CD4-positive, alpha-beta memory T cell (primary cell): ENCODE data around the gene ZNF407. TPM values are rescaled to one million over a fixed set of nuclear protein-coding genes. Genes with fewer than 3 reads are reported as not detected.
A peak's percentile ranks its signal among the peaks of the same experiment; 100 is the strongest.

Source experiments
- CTCF ChIA-PET: fragments of 350-600 bp; sonication (Branson Sonifier 250); formaldehyde crosslinking; loops from one replicate; lab custom pipeline; 2021; ENCODE audit warnings: inconsistent platforms; ENCODE audit not compliant: partially characterized antibody; lab: Charles Lee
- POLR2A ChIA-PET: fragments of 350-600 bp; sonication (Branson Sonifier 250); formaldehyde crosslinking; loops from one replicate; lab custom pipeline; 2021; ENCODE audit not compliant: partially characterized antibody; lab: Charles Lee
- DNase-seq, 5 donors: peaks; one replicate each; pipeline versions ENCODE4 v3.0.0 to v3.0.0-alpha.2; 2020 to 2022; ENCODE audit warnings: mixed read lengths in 1 of 5
- H3K27ac ChIP-seq: one replicate; pipeline ENCODE4 v1.7.0; 2013; ENCODE audit warnings: low read depth, low read length
- H3K27me3 ChIP-seq: 2 replicates; pipeline ENCODE4 v1.7.0; 2013; ENCODE audit warnings: mild to moderate bottlenecking, low read length, moderate library complexity; ENCODE audit not compliant: insufficient read depth
- H3K36me3 ChIP-seq: 2 replicates; pipeline ENCODE4 v1.7.0; 2013; ENCODE audit warnings: mild to moderate bottlenecking, low read length, moderate library complexity; ENCODE audit not compliant: insufficient read depth
- H3K4me1 ChIP-seq: 2 replicates; pipeline ENCODE4 v1.7.0; 2013; ENCODE audit warnings: mild to moderate bottlenecking, low read length, moderate library complexity; ENCODE audit not compliant: insufficient read depth
- H3K4me3 ChIP-seq, 2 donors: one replicate each; pipeline ENCODE4 v1.7.0; 2013; ENCODE audit warnings: low read length in 2 of 2, mild to moderate bottlenecking in 1 of 2
- H3K9me3 ChIP-seq, 2 donors: one replicate each; pipeline ENCODE4 v1.7.0; 2013; ENCODE audit warnings: low read length in 2 of 2, control low read depth in 1 of 2; ENCODE audit not compliant: control insufficient read depth in 1 of 2
- H3K27ac Mint-ChIP-seq, 7 donors: one replicate each; pipeline ENCODE4 v1.8.0; 2020 to 2021; ENCODE audit warnings: mixed read lengths in 7 of 7, mild to moderate bottlenecking in 6 of 7, inconsistent platforms in 3 of 7, moderate library complexity in 3 of 7
- H3K27me3 Mint-ChIP-seq, 2 donors: one replicate each; pipeline ENCODE4 v1.8.0; 2020 to 2021; ENCODE audit warnings: mixed read lengths in 2 of 2
- H3K36me3 Mint-ChIP-seq, 2 donors: one replicate each; pipeline ENCODE4 v1.8.0; 2020 to 2021; ENCODE audit warnings: mixed read lengths in 2 of 2, inconsistent platforms in 1 of 2, mild to moderate bottlenecking in 1 of 2
- H3K4me1 Mint-ChIP-seq, 4 donors: one replicate each; pipeline ENCODE4 v1.8.0; 2020 to 2021; ENCODE audit warnings: mixed read lengths in 4 of 4, mild to moderate bottlenecking in 1 of 4
- H3K4me3 Mint-ChIP-seq, 8 donors: one replicate each; pipeline ENCODE4 v1.8.0; 2020 to 2021; ENCODE audit warnings: mixed read lengths in 8 of 8, mild to moderate bottlenecking in 7 of 8, moderate library complexity in 6 of 8, inconsistent platforms in 3 of 8
- H3K9me3 Mint-ChIP-seq, 8 donors: one replicate each; pipeline ENCODE4 v1.8.0; 2020 to 2021; ENCODE audit warnings: mixed read lengths in 8 of 8, mild to moderate bottlenecking in 5 of 8, inconsistent platforms in 3 of 8, moderate library complexity in 1 of 8
- intact Hi-C: fragments of 100-400 bp; cut with micrococcal nuclease; formaldehyde crosslinking; loops from one replicate; pipeline ENCODE4 v1.15.1; 2023
- polyA plus RNA-seq, 2 donors: library from polyadenylated mRNA; unstranded; fragments of 300-500 nt; fragmentation: Illumina TruSeq; gene quantifications; one replicate each; pipeline ENCODE4 v1.2.3, GENCODE V29; 2021
- total RNA-seq, 2 experiments: library from RNA; stranded (reverse); gene quantifications; one replicate each; pipeline ENCODE4 v1.2.3, GENCODE V29; 2021

Gene ZNF407
- total and polyA plus RNA-seq, 4 experiments from 2014 or later = 1.8 to 26.9 (median 15.3) TPM

- Mint-ChIP-seq H3K27ac (no peak overlapping the region), H3K4me3 (no peak overlapping the region), H3K27me3 (no peaks in the 10 kb centered on the region), H3K4me1 (peaks cover 1 to 9% (median 3%) of the 10 kb centered on the region in 4 donors), H3K9me3 (no peaks in the 10 kb centered on the region), H3K36me3 (peaks cover 20 to 28% of the 10 kb centered on the region in 2 donors)
- Histone ChIP-seq H3K27me3 (no peaks in the 10 kb centered on the region), H3K4me3 (no peak overlapping the region), H3K4me1 (no peaks in the 10 kb centered on the region), H3K36me3 (no peaks in the 10 kb centered on the region), H3K27ac (no peak overlapping the region), H3K9me3 (no peaks in the 10 kb centered on the region)
- no peak for DNase-seq
- intact Hi-C loops = no loop called here
- ChIA-PET POLR2A (no interaction called here), CTCF (no interaction called here)
Observed at GRCh38 chr18:74977041-74977440, 379.4 kb downstream of the ZNF407 start.

GRCh38 chr18:74980669-74981068, 383.0 kb downstream of the ZNF407 start:
- Histone ChIP-seq H3K9me3 (no peaks in the 10 kb centered on the region), H3K4me3 (no peak overlapping the region), H3K36me3 (no peaks in the 10 kb centered on the region), H3K4me1 (no peaks in the 10 kb centered on the region), H3K27me3 (no peaks in the 10 kb centered on the region), H3K27ac (no peak overlapping the region)
- no peaks in the 10 kb centered on the region for H3K9me3 Mint-ChIP-seq
- peaks cover 0 to 3% (median under 1%) of the 10 kb centered on the region in 4 donors for H3K4me1 Mint-ChIP-seq
- H3K27ac Mint-ChIP-seq = no peak overlapping the region
- no peak overlapping the region for H3K4me3 Mint-ChIP-seq
- ChIA-PET CTCF (no interaction called here), POLR2A (no interaction called here)
- H3K27me3 Mint-ChIP-seq = no peaks in the 10 kb centered on the region
- intact Hi-C loops = no loop called here
- DNase-seq = no peak
- H3K36me3 Mint-ChIP-seq = peaks cover 20 to 29% of the 10 kb centered on the region in 2 donors

GRCh38 chr18:74981476-74981875, 383.8 kb downstream of the ZNF407 start:
- peaks cover 20 to 29% of the 10 kb centered on the region in 2 donors for H3K36me3 Mint-ChIP-seq
- no peak overlapping the region for H3K27ac ChIP-seq
- no peaks in the 10 kb centered on the region for H3K27me3 ChIP-seq
- no peak overlapping the region for H3K4me3 Mint-ChIP-seq
- no peaks in the 10 kb centered on the region for H3K9me3 Mint-ChIP-seq
- peak overlapping the region in 1 of 7 donors; percentile 26 for H3K27ac Mint-ChIP-seq
- no peaks in the 10 kb centered on the region for H3K9me3 ChIP-seq
- H3K27me3 Mint-ChIP-seq = no peaks in the 10 kb centered on the region
- intact Hi-C loops = no loop called here
- CTCF ChIA-PET = no interaction called here
- no peaks in the 10 kb centered on the region for H3K4me1 ChIP-seq
- POLR2A ChIA-PET = no interaction called here
- no peak overlapping the region for H3K4me3 ChIP-seq
- H3K36me3 ChIP-seq = no peaks in the 10 kb centered on the region
- peaks cover 0 to 3% (median under 1%) of the 10 kb centered on the region in 4 donors for H3K4me1 Mint-ChIP-seq
- no peak for DNase-seq

- Mint-ChIP-seq H3K27me3 (no peaks in the 10 kb centered on the region), H3K4me3 (no peak overlapping the region), H3K36me3 (peaks cover 19 to 21% of the 10 kb centered on the region in 2 donors), H3K9me3 (peaks cover 0 to 2% (median 0%) of the 10 kb centered on the region in 8 donors), H3K27ac (no peak overlapping the region), H3K4me1 (peaks cover 0 to 3% (median 2%) of the 10 kb centered on the region in 4 donors)
- Histone ChIP-seq H3K27me3 (no peaks in the 10 kb centered on the region), H3K4me3 (no peak overlapping the region), H3K4me1 (no peaks in the 10 kb centered on the region), H3K27ac (no peak overlapping the region), H3K9me3 (no peaks in the 10 kb centered on the region), H3K36me3 (no peaks in the 10 kb centered on the region)
- ChIA-PET POLR2A (no interaction called here), CTCF (no interaction called here)
- intact Hi-C loops = no loop called here
- no peak for DNase-seq
Observed at GRCh38 chr18:74982946-74983635, 385.4 kb downstream of the ZNF407 start.

- Histone ChIP-seq H3K9me3 (no peaks in the 10 kb centered on the region), H3K27me3 (no peaks in the 10 kb centered on the region), H3K4me1 (peaks cover 25% of the 10 kb centered on the region), H3K4me3 (no peak overlapping the region), H3K36me3 (no peaks in the 10 kb centered on the region), H3K27ac (no peak overlapping the region)
- H3K27me3 Mint-ChIP-seq = no peaks in the 10 kb centered on the region
- POLR2A ChIA-PET = interaction anchor here (0.7 kb wide), 1 partner anchor 82 kb away, joined by 3 read pairs; no protein-coding TSS in a partner anchor
- DNase-seq = no peak
- H3K36me3 Mint-ChIP-seq = no peaks in the 10 kb centered on the region
- peaks cover 0 to 2% (median 0%) of the 10 kb centered on the region in 8 donors for H3K9me3 Mint-ChIP-seq
- peak overlapping the region in 2 of 8 donors; percentile 13 to 40 for H3K4me3 Mint-ChIP-seq
- peak overlapping the region in 3 of 7 donors; percentile 14 to 36 (median 31) for H3K27ac Mint-ChIP-seq
- CTCF ChIA-PET = no interaction called here
- intact Hi-C loops = no loop called here
- peaks cover 29 to 44% (median 35%) of the 10 kb centered on the region in 4 donors for H3K4me1 Mint-ChIP-seq
Observed at GRCh38 chr18:74989134-74989533, 391.5 kb downstream of the ZNF407 start.

- Histone ChIP-seq H3K4me3 (no peak overlapping the region), H3K36me3 (no peaks in the 10 kb centered on the region), H3K9me3 (no peaks in the 10 kb centered on the region), H3K27me3 (no peaks in the 10 kb centered on the region), H3K27ac (no peak overlapping the region), H3K4me1 (peaks cover 40% of the 10 kb centered on the region)
- POLR2A ChIA-PET = interaction anchor here (1.1 to 1.9 kb wide), 3 partner anchors 35 to 220 kb away, joined by 3 to 7 read pairs (median 6); partner anchors contain the start of gene TSHZ1
- DNase-seq = no peak
- Mint-ChIP-seq H3K27me3 (no peaks in the 10 kb centered on the region), H3K4me3 (peak overlapping the region in 5 of 8 donors; percentile 35 to 66 (median 64)), H3K9me3 (peaks cover 0 to 2% (median 0%) of the 10 kb centered on the region in 8 donors), H3K36me3 (no peaks in the 10 kb centered on the region), H3K4me1 (peaks cover 41 to 59% (median 49%) of the 10 kb centered on the region in 4 donors), H3K27ac (peak overlapping the region in 6 of 7 donors; percentile 28 to 94 (median 67))
- intact Hi-C loops = loop anchor here (5.0 kb wide), 1 partner anchor 217 kb away; the partner anchor contains the start of gene PTGR3
- CTCF ChIA-PET = interaction anchor here (0.8 to 1.4 kb wide), 3 partner anchors 12 to 36 kb away, joined by 3 to 4 read pairs (median 3); no protein-coding TSS in a partner anchor
Observed at GRCh38 chr18:74990563-74991081, 393.0 kb downstream of the ZNF407 start.
